ENCODE results near the gene TMEM245.

The TMEM245 gene

GRCh38 chr9:109022873-109023272 lies 96.9 kb downstream of the TMEM245 start:
- DNase-seq (ENCODE audit: low read depth), result no peak

- no peak for DNase-seq (ENCODE audit: low read depth)
Observed at GRCh38 chr9:109020581-109021511, 98.9 kb downstream of the TMEM245 start.

GRCh38 chr9:109020113-109020512 lies 99.6 kb downstream of the TMEM245 start:
- no peak for DNase-seq (ENCODE audit: low read depth)

- no peak for DNase-seq (ENCODE audit: low read depth)
Observed at GRCh38 chr9:109019420-109019819, 100.3 kb downstream of the TMEM245 start.

GRCh38 chr9:109017493-109017892 lies 102.3 kb downstream of the TMEM245 start:
- DNase-seq (ENCODE audit: low read depth), result no peak

GRCh38 chr9:109017061-109017460 lies 102.7 kb downstream of the TMEM245 start:
- DNase-seq (ENCODE audit: low read depth), result no peak

- no peak for DNase-seq (ENCODE audit: low read depth)
Observed at GRCh38 chr9:109016132-109016531, 103.6 kb downstream of the TMEM245 start.

- DNase-seq (ENCODE audit: low read depth), result no peak
Observed at GRCh38 chr9:109014608-109015280, 105.0 kb downstream of the TMEM245 start.

GRCh38 chr9:109013679-109014607 lies 105.8 kb downstream of the TMEM245 start:
- DNase-seq (ENCODE audit: low read depth), result peak; percentile 59

- DNase-seq (ENCODE audit: low read depth), result peak; percentile 68
Observed at GRCh38 chr9:109012876-109013678, 106.7 kb downstream of the TMEM245 start, which contains the start of gene CTNNAL1. Gene CTNNAL1 (minus strand): TSS chr9:109013499. CDS start chr9:109013442, 57 bp downstream.

GRCh38 chr9:109012009-109012875 lies 107.5 kb downstream of the TMEM245 start:
- DNase-seq (ENCODE audit: low read depth), result peak; percentile 92

- peak; percentile 26 for DNase-seq (ENCODE audit: low read depth)
Observed at GRCh38 chr9:109011231-109011671, 108.5 kb downstream of the TMEM245 start.

- peak; percentile 60 for DNase-seq (ENCODE audit: low read depth)
Observed at GRCh38 chr9:109010746-109011145, 109.0 kb downstream of the TMEM245 start.

- DNase-seq (ENCODE audit: low read depth), result no peak
Observed at GRCh38 chr9:109005678-109006077, 114.1 kb downstream of the TMEM245 start.

GRCh38 chr9:109003116-109003515 lies 116.6 kb downstream of the TMEM245 start:
- DNase-seq (ENCODE audit: low read depth), result no peak

GRCh38 chr9:109002141-109002540 lies 117.6 kb downstream of the TMEM245 start:
- DNase-seq (ENCODE audit: low read depth), result no peak

- DNase-seq (ENCODE audit: low read depth), result peak; percentile 61
Observed at GRCh38 chr9:109001275-109001676, 118.5 kb downstream of the TMEM245 start.

- no peak for DNase-seq (ENCODE audit: low read depth)
Observed at GRCh38 chr9:108997112-108997511, 122.6 kb downstream of the TMEM245 start.

GRCh38 chr9:108996643-108997042 lies 123.1 kb downstream of the TMEM245 start:
- DNase-seq (ENCODE audit: low read depth), result no peak

- no peak for DNase-seq (ENCODE audit: low read depth)
Observed at GRCh38 chr9:108994695-108995094, 125.1 kb downstream of the TMEM245 start.

Data from stromal cell of bone marrow (primary cell).